BJ (cell line): ENCODE data around the gene NFASC. TPM values are rescaled to one million over a fixed set of nuclear protein-coding genes. Genes with fewer than 3 reads are reported as not detected.

Experiments used
- CTCF ChIA-PET: fragments of 350-600 bp; formaldehyde crosslinking; extraction: SDS; loops from one replicate; lab custom pipeline; 2021; ENCODE audit warnings: antibody characterized with exemption, inconsistent platforms; lab: Yijun Ruan, JAX
- POLR2A ChIA-PET: fragments of 300-600 bp; sonication (Branson Sonifier 250); formaldehyde crosslinking; extraction: SDS; loops from one replicate; lab custom pipeline; 2021; ENCODE audit warnings: antibody characterized with exemption; lab: Charles Lee
- DNase-seq: peaks from one replicate; pipeline ENCODE4 v3.0.0-alpha.2; 2011; ENCODE audit warnings: low read depth
- H3K27me3 ChIP-seq: 2 replicates; pipeline ENCODE4 v1.6.0; 2011; ENCODE audit warnings: low read length; ENCODE audit not compliant: control insufficient read depth, insufficient read depth
- H3K36me3 ChIP-seq: 2 replicates; pipeline ENCODE4 v1.5.1; 2011; ENCODE audit warnings: low read length; ENCODE audit not compliant: control insufficient read depth, insufficient read depth
- H3K4me3 ChIP-seq: 2 replicates; pipeline ENCODE4 v1.5.1; 2011; ENCODE audit warnings: low read depth, mild to moderate bottlenecking, control low read depth, low read length
- CTCF ChIP-seq: IDR thresholded peaks from 2 replicates; pipeline ENCODE4 v1.5.1; 2011; ENCODE audit warnings: low read depth, mild to moderate bottlenecking, control low read depth, inconsistent platforms, low read length, moderate library complexity; ENCODE audit not compliant: insufficient read depth
- polyA plus RNA-seq: library from polyadenylated mRNA; depleted of rRNA; stranded (reverse); fragments of >200 nt; gene quantifications from 2 replicates; pipeline ENCODE4 v1.2.3, GENCODE V29; 2011

NFASC gene
- polyA plus RNA-seq, 1 experiment, result 10.9 TPM

- Histone ChIP-seq H3K36me3 (no peaks in the 10 kb centered on the region), H3K27me3 (no peaks in the 10 kb centered on the region), H3K4me3 (no peak overlapping the region)
- POLR2A ChIA-PET, result no interaction called here
- DNase-seq, result no peak
- TF ChIP-seq CTCF, result no peak
- CTCF ChIA-PET, result interaction anchor here (0.7 to 1.6 kb wide), 2 partner anchors 9 to 67 kb away, joined by 4 to 7 read pairs; no protein-coding TSS in a partner anchor
Measured at GRCh38 chr1:204874274-204874673, 3.6 kb downstream of the NFASC start.

- H3K27me3 ChIP-seq, result no peaks in the 10 kb centered on the region
- H3K36me3 ChIP-seq, result no peaks in the 10 kb centered on the region
- DNase-seq, result no peak
- no peak overlapping the region for H3K4me3 ChIP-seq
- no peak for TF ChIP-seq CTCF
- CTCF ChIA-PET, result no interaction called here
- POLR2A ChIA-PET, result no interaction called here
Measured at GRCh38 chr1:204875255-204875654, 4.6 kb downstream of the NFASC start.

GRCh38 chr1:204878621-204879234, 8.1 kb downstream of the NFASC start:
- CTCF ChIA-PET, result interaction anchor here (1.0 kb wide), 1 partner anchor 63 kb away, joined by 3 read pairs; no protein-coding TSS in a partner anchor
- no peak for TF ChIP-seq CTCF
- H3K27me3 ChIP-seq, result no peaks in the 10 kb centered on the region

GRCh38 chr1:204879351-204879750, 8.7 kb downstream of the NFASC start:
- DNase-seq, result no peak
- POLR2A ChIA-PET, result no interaction called here
- CTCF ChIA-PET, result interaction anchor here (1.0 to 1.1 kb wide), 2 partner anchors 63 to 88 kb away, joined by 3 to 4 read pairs; no protein-coding TSS in a partner anchor

More at GRCh38 chr1:204878621-204879234, 8.1 kb downstream of the NFASC start:
- POLR2A ChIA-PET, result no interaction called here
- no peak for DNase-seq
- Histone ChIP-seq H3K36me3 (no peaks in the 10 kb centered on the region), H3K4me3 (no peak overlapping the region)

GRCh38 chr1:204880906-204881305, 10.2 kb downstream of the NFASC start:
- ChIA-PET CTCF (interaction anchor here (1.3 kb wide), 1 partner anchor 74 kb away, joined by 3 read pairs; no protein-coding TSS in a partner anchor), POLR2A (no interaction called here)
- DNase-seq, result no peak
- Histone ChIP-seq H3K4me3 (no peak overlapping the region), H3K27me3 (no peaks in the 10 kb centered on the region), H3K36me3 (no peaks in the 10 kb centered on the region)
- no peak for TF ChIP-seq CTCF

More at GRCh38 chr1:204879351-204879750, 8.7 kb downstream of the NFASC start:
- no peaks in the 10 kb centered on the region for H3K27me3 ChIP-seq
- no peak overlapping the region for H3K4me3 ChIP-seq
- H3K36me3 ChIP-seq, result no peaks in the 10 kb centered on the region
- TF ChIP-seq CTCF, result no peak
